GM13976 (cell line): ENCODE results near the gene TEKT2.

Source experiments
- DNase-seq: peaks from one replicate; pipeline ENCODE4 v3.0.0; 2012; ENCODE audit warnings: low spot score
- CTCF ChIP-seq: IDR thresholded peaks from 2 replicates; pipeline ENCODE4 v1.5.1; 2012; ENCODE audit warnings: borderline replicate concordance, mild to moderate bottlenecking; ENCODE audit not compliant: insufficient read depth; ENCODE audit errors: extremely low read depth, missing control alignments, control extremely low read depth
- in situ Hi-C: fragments of 300-500 bp; cut with MboI; formaldehyde crosslinking; loops from one replicate; pipeline ENCODE4 v1.12.0; 2022; ENCODE audit warnings: low sequenced_read_pairs, mixed read lengths, inconsistent platforms; ENCODE audit not compliant: unreplicated experiment

TEKT2 gene

DNA sequence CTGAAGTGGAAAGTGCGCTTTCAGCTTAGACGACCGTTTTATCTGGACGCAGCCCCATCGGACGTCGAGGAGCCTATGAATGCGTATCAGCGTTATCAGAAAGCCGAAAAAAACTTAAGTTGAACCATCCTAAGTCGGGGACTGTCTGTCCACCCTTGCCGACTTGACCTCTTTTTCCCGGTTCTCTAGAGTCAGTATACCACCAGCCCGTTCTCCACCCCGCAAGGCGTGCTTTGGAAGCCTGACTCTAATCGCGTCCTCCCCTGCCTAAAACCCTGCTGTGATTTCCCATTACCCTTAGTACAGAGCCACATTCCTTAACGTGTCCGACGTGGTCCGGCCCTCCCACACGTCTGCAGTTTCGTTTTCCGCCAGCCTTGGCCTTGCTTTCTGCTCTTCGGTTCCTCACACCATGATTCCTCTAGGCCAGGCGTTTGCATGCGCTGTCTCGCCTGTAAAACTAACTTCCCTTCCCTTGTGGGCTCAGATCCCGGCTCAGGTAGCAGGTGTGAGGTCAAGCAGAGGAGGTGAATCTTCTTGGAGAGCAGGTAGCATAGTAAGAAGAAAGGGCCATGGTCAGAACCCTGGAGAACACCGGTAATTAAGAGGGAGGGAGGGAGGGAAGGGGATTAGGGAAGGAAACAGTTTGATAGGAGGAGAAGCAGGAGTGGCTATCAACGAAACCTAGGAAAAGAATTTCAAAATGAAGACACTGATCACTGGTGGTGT lies 5.7 kb downstream of the TEKT2 start:
- DNase-seq = peak; percentile 43
- in situ Hi-C loops = no loop called here
- no peak for TF ChIP-seq CTCF

- in situ Hi-C loops = no loop called here
- DNase-seq = no peak
- TF ChIP-seq CTCF = no peak
Measured at GRCh38 chr1:36091141-36091540, 7.2 kb downstream of the TEKT2 start.

DNA sequence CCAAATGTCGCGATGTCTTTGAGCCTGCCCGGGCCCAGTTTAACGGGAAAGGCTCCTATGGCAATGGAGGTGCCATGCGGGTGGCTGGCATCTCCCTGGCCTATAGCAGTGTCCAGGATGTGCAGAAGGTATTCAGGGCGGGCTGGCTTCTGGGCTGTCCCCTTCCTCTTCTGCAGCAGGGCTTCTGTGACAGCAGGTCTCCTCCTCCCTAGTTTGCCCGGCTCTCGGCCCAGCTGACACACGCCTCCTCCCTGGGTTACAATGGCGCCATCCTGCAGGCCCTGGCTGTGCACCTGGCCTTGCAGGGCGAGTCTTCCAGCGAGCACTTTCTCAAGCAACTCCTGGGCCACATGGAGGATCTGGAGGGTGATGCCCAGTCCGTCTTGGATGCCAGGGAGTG lies 7.8 kb downstream of the TEKT2 start:
- peak; percentile 7 for DNase-seq
- in situ Hi-C loops = no loop called here
- TF ChIP-seq CTCF = no peak

- no peak for DNase-seq
- in situ Hi-C loops = no loop called here
- no peak for TF ChIP-seq CTCF
Measured at GRCh38 chr1:36092166-36092797, 8.4 kb downstream of the TEKT2 start.

DNA sequence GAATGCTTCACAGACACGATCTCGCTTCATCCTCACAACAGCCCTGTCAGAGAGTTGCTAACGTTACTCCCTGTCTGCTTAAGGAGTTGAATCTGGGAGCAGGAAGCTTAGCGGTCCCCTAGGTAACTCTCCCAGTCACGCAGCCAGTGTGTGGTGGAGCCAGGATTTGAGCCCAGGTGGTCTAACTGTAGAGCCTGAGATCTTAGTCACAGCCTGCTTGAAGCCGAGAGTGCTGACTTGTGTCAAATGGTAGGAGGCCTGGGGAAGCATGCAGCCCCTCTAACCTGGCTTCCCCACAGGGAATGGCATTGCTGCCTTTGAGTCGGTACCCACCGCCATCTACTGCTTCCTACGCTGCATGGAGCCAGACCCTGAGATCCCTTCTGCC lies 8.9 kb downstream of the TEKT2 start:
- in situ Hi-C loops = no loop called here

DNA sequence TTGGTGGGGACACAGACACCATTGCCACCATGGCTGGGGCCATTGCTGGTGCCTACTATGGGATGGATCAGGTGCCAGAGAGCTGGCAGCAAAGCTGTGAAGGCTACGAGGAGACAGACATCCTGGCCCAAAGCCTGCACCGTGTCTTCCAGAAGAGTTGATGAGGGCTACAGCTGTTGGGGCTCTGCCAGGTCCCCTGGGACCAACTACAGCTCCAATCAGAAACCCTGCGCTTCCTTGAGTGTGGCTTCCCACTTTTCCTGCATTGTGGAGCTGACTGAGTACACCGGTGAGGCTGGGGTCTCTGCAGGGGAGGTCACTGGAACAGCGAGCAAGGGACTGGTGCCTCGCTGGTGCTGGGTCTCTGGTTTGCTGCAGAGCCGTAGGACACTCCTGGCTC lies 9.3 kb downstream of the TEKT2 start:
- DNase-seq = no peak
- in situ Hi-C loops = no loop called here
- no peak for TF ChIP-seq CTCF

More for the DNA sequence above, 8.9 kb downstream of the TEKT2 start:
- no peak for TF ChIP-seq CTCF
- no peak for DNase-seq

- no peak for DNase-seq
- in situ Hi-C loops = no loop called here
- TF ChIP-seq CTCF = no peak
Measured at GRCh38 chr1:36093929-36094328, 10.0 kb downstream of the TEKT2 start.
